NCI-H146 (cell line): Measurements from ENCODE around the gene OCA2.

Source experiments
- DNase-seq: peaks from one replicate; lab custom pipeline; 2025; lab: John Stamatoyannopoulos, UW

Gene OCA2

DNA sequence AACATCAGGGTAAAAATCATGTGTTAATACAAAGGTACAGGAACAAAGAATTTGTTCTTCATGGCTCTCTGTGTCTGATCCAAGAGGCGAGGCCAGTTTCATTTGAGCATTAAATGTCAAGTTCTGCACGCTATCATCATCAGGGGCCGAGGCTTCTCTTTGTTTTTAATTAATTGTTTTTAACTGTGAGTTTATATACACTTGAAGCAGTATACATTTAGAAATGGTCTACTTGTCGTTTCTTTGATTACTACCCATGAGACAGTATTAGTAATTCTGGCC, 21.2 kb upstream of the OCA2 start:
- DNase-seq = no peak

DNA sequence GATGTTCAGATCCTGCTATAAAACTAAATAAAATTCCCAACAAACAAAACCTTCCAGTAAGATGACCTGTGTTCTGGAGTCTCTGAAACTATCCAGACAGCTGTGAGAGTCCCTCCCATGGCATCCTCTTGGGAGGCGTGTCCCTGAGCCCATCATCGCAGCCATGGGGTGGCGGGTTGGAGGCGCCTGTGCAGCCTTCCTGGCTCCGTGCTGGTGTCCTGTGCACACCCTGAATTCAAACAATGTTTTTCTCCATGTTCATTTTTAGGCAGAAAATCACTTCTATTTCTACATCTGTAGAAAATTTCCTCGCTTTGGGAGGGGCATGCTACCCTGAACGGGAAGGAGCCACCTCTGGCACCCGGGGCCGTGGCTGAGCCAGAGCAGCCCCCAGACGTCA, 19.4 kb upstream of the OCA2 start:
- DNase-seq = no peak

DNA sequence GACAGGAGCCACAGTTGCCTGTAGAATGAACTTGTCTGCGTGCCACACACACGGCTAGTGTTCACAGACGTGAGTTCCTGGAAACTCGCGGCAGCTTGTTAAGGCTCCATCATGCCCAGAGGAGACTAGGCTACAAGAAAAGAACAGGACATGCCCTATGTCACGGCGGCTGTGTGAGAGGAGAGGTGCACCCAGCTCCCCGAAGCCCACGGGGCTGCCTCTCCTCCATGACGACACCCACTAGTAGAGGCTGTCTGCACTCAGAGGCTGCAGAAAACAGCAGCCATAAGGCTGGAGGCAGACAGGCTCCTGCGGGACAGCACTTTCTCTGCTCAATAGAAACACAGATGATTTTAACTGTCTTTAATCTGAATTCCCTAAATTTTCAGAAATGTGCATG, 19.0 kb upstream of the OCA2 start:
- no peak for DNase-seq

DNA sequence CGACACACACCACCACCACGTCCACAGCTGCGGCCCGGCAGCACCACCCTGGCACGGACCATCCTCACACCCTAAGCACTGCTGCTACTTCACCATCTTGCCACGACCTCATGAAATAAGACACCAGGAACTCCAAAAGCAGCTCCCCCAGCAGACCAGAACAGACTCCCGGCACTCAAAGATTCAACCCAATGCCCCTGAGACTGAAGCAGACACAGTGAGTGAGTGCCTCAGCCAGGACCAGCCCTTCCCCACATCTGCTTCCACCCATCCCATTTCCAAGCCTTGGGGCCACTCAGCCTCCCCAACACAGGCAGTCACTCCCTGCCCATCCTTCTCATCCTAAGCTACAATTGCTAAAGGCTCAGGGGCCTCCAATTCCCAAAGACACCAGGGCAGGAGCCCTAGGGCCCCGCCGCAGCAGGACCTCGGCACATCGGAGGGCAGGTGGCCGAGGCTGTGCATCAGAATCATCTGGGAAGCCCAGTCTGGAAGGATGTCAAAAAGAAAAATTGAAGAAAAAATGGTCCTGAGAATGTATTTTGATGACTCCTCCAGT, 18.4 kb upstream of the OCA2 start:
- DNase-seq = no peak

DNA sequence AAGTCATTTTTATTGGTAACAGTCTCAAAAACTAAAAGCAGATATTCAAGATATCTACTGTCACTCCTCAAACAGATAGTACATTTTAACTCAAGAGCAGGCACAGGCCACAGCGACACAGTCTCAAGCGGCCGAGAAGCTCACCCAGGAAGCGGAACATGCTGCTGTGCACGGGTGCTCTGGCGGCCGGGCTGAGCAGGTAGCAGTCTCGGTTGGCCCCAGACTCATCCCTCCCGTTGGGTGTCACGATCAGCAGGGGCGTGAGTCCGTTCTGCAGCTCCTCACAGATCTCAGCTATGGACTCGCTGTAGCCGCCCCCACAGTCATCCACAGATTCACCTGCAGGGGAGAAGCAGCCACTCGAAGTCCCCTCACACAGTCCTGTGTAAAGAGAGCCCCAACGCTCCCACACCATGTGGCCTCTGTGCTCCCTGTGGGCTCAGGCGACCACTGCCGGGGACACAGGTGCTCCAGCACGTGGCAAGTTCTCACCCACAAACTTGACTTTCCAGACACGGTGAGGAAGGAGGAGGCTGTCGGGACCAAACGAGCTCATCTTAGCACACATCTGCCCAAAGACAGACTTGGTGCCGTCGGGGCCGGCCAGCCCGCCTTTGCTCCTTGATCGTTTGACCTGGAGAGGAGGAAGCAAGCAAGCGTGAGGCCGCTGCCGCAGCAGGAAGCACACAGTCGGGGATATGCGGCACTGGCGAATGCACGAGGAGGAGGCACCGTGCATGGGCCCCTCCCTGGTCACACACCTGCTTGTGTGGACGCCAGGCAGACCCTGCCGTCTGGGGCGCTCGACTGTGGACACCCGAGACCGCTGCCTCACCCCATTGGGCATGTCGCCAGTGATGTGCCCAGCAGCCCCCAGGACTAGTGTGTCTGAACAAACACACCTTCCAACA, 17.7 kb upstream of the OCA2 start:
- DNase-seq = no peak

DNA sequence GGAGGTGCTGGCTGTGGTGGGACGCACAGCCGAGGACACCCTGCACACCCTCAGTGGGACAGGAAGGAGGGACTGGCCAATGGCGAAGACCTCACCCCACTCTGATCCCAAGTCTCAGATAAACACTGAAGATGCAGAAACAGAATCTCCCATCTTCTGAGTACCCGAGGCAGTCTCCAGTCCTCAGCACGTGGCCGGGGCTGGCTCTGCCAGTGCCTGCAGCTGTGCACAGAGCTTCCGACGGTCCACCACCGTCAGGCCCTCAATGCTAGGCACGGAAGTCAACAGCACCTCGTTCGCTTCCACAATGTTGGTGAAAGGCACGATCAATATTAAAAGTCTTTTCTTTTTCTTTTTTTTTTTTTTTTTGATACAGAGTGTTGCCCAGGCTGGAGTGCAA, 16.8 kb upstream of the OCA2 start:
- DNase-seq = no peak

DNA sequence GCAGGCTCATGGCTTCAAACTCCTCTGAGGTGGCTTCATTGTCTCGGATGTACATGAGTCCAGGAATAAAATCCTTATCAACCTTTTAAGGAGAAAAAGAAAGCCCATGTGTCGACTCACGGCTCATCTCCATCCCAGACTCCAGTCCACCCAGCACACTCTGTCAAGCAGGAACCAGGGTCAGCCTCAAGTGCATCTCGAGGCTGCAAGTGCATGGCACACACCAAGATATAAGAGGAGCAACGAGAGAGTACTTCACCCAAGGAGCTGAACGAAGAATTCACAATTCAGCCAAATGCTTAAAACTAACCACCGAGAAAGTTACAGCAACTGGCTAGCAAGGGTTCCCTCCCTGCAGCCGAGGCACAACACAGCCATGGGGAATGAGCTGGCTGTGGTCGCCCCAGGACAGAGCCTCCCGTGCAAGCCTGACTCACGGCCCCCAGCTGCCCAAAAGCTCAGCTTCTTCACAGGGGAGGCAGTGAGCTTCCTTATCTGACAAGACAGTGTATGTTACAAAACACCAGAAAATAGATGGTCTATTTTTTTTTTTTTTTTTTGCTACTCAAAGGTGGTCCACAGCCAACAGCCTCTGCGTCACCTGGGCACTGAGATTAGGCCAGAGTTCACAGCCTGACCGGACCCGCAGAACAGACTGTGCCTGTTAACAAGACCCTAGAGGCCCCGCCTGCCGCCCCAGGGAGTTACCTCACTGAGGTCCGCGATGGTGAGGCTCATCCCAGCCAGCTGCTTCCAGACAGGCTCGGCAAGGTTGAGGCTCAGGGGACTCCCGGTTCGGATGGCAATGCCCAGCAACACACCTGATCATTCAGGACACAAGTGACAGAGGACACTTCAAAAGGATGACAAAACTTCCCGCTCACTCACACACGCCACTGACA, 15.9 kb upstream of the OCA2 start:
- DNase-seq = no peak

DNA sequence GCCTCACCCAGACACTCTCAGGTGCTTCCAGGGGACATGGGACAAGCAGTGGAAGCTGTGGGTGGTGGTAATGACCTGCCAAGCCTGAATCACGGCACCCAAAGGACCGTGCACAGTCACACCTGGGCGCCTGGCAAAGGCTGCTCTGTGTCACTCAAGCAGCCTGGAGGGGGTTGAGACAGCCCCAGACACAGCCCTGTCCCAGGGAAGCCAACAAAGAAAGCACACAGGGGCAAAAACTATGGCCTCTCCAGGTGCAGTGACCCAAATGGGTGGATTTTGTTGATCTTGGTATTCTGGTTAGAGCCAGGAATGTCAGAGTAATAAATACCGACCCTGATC, 15.0 kb upstream of the OCA2 start:
- no peak for DNase-seq

DNA sequence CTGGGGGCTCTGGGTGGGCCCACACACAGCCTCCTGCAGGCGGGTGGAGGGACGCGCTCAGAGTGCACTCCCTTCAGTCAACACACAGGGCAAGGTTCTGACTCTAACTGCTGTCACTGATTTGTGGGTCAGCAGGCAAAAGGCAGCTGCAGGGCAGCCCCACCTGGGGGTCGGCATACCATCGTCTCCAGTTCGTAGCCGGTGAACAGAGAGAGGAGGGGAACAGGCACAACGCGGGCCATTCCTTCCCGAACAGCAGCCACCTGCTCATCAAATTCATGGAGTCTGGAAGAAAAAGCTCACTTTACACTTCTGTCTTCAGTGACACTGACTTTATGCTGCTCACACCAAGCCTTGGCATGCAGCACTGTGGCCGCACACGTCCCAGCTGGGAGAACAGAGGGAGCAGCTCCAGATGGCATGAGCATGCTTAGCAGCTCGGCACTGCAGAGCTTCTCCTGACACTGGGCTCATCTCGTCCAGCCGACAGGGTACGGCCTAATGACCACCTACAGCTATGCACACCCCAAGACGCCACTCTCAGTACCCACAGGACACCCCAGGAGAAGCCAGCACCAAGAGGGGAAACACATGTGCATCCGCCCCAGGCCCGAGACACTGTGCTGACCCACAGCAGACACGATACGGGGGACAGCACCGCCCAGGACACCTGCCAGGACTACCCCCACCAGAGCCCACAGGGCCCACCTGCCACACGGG, 14.4 kb upstream of the OCA2 start:
- DNase-seq = no peak

DNA sequence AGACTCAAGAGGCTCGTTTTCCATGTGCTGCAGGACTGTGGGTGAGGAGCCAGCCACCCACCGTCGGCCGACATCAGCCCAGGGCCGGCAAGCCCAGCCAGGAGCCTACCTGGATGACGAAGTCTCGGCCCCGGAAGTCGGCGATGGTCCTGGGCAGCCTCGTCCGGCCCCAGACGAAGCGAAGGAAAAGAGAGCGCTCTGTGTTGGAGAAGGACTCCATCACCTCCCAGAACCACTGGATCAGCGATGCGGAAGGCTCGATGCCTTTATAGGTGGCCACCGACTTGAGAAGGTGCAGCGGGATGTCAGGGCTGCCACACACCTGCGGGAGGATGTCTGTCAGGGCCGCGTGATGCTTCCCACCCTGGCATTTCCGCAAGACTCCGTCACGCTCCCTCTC, 13.8 kb upstream of the OCA2 start:
- no peak for DNase-seq

DNA sequence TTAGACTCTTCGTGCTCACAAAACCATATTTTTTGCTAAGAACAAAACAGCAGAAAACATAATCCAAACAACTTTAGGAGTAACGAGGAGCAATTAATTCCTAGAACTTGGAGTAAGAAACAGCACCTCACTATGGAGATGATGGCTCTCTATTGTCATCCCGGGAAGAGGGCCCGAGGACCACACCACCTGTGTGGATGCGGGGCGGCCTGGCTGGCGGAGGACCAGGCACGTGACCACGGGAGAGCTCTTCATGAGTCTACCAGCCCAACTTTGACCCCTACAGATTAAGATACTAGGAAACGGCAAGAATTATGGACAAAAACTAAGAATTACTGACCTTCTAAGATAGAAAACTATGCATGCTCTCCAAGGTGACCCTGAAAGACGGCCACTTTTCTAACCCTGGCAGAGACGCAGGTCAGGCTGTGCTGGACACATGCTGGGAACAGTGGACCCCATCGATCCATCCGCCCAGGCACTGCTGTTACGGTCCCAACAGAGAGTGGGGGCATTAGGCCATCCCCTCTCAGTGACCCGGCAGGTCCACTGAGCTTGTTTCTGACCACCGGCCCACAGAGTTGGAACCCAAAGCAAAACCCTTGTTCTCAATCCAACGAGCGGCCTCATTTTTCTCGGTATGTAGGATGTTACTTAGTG, 13.1 kb upstream of the OCA2 start:
- DNase-seq = no peak

DNA sequence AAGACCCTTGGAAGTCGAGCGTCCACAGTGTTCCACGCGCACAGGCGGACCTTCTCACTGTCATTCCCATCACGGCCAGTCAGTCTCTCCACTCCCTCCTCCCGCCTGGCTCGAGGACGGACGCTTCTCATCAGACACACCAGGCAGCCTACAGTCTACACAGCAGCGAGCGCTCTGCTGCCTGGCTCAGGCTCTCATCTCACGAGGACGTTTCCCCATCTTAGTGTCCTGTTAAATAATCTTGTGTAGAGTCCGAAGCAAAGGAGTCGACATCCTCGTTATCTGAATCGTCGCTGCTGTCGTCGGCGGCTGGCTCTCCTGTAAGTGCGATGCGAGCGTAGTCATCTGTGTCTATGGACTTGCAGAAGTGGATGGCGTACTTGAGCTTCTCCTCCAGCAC, 12.4 kb upstream of the OCA2 start:
- no peak for DNase-seq

DNA sequence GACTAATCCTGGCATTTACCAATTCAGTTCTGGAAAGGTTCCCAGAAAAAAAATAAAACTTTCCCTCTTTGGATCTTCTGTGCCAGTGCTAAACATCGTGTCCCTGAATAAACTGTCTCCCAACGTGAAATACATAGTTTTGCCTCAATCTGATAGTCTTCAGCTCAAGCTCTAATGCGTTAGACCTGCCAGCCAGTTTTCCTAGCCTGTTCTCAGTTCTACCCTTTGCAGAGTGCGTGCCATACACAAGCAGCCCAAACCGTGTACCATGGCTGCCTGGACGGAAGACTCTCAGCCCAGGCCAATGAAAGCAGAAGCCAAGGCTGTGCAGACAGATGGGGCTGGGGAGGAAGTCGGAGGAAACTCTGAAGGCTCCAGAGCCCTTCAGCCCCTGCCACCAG, 11.4 kb upstream of the OCA2 start:
- no peak for DNase-seq

DNA sequence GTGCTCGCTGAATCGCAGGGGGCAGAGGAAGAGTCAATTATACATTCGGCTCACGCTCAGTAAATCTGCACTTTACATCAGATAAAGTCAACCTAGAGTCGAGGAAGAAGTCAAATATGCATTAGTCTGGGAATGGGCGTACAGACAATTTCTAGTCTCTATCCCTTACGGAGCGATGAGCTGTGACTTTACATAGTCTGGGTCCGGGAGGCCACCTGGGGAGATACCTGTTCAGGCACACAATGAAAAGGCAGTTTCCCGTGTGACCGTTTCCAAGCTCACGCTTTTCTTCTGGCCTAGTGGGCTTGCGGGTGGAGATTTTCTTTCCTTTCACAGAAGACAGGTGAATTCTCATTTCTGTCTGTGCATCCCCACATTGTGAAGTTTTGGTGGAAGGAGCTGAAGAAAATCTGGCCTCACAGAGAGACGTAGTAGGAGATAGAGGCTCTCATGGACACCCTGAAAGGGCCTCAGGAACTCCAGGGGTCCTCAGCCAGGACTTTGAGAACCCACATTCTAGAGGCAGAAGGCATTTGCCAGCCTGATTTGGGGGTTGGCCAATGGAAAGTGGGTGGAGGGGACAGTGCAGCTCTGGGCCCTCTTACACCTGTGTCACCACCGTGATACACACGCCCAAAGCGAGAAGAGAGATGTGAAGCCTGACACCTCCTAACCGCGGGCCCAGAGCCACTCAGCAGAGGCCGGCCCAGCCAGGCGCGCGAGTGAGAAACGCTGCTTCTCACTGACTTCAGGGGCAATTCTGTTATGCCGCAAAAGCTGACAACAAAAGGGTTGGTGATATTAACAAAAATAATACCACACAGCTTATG, 10.7 kb upstream of the OCA2 start:
- no peak for DNase-seq

DNA sequence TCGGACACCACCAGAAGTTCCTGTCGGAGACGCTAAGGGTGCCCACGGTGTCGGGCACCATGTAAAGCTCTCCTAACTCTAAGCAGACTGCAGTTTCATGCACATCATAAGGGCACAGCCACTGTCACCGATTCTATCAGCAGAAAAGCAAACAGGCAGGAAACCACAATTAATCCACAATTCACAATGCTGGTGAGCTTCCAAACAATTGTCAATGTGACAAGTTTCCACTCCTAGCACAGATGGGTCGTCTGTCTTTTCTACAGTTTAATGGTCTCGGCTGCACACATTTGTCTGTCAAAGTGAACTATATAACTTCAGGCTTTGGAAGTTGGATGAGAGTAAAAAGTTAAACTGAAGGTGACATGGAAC, 8.8 kb upstream of the OCA2 start:
- no peak for DNase-seq

DNA sequence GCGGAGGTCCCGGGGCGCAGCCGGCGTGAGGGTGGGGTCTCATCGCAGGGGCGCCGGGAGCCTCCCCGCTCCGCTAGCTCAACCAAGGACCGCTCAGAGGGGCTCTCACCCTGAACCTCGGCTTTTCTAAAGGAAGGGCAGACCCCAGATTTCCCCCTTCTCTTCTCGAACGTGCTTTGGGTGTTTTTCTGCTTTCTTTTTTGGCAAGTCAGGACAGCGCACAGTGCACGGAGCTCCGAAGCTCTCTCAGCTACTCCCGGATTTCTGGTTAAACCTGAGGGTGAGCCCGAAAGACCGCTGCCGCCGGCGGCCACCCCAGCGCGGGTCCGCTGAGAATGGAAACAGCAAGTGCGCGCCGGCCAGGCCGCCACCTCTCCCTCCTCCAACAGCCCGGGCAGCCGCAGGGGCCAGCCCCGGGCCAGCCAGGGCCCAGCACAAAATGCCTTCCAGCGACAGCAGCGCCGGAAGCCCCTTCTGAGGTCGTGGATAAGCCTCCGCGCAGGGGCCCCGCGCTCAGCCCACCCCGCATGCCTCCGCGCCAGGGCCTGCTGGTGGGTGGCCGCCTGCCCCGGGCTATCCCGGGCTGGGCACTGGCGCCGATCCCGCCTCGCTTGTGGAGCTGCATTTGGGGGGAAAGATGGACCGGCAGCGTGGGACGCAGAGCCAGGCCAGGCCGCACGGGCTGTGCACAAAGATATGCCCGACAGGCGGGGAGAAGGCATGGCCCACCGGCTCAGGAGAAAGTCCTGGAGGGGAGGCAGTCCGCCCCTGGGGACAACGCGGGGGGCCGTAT, 8.2 kb upstream of the OCA2 start:
- DNase-seq = no peak

DNA sequence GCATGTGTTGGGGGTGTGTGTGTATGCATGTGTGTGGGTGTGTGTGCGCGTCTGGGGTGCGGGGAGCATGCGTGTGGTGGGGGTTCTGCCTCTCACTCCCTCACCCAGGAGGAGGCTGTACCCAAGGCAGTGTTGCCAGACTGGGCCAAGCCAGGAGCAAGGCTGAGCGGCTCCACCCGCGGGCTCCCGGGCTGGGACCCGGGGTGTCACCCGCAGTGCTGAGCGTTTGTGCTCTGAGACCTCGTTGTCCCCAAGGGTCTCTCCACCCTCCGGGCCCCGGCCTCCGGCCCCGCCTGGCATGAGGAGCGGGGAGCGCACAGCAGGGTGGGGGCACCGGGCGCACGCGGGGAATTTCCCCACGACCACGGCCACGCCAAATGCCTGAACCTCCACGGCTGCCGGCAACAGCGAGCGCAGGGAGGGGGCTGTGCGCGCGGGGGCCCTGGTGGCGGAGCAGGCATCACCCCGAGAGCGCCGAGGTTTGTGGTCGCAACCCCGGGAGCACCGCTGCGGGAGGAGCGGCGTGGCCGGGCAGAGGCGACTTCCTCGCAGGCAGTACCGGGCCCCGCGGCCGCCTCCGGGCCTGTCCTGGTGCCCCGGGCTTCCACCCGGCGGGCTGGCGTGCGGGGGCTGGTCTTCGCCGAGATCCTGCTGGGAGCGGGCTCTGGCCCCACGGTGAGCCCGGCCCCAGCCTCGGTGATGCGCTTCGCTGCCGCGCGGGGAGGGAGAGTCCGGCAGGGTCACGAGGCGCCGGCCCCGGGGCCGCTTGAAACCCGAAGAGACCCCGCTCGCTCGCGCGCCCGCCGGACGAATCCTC, 7.4 kb upstream of the OCA2 start:
- no peak for DNase-seq

DNA sequence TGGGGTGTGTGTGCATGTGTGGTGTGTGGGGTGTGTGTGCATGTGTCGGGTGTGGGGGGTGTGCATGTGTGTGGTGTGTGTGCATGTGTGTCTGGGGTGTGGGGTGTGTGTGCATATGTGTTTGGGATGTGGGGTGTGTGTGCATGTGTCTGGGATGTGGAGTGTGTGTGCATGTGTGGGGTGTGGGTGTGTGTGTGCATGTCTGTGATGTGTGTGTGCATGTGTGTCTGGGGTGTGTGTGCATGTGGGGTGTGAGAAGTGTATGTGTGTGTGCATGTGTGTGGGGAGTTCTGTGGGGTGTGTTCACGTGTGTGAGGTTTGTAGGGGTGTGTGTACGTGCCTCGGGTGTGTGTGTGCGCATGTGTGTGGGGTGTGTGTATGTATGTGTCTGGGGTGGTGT, 6.7 kb upstream of the OCA2 start:
- DNase-seq = no peak

DNA sequence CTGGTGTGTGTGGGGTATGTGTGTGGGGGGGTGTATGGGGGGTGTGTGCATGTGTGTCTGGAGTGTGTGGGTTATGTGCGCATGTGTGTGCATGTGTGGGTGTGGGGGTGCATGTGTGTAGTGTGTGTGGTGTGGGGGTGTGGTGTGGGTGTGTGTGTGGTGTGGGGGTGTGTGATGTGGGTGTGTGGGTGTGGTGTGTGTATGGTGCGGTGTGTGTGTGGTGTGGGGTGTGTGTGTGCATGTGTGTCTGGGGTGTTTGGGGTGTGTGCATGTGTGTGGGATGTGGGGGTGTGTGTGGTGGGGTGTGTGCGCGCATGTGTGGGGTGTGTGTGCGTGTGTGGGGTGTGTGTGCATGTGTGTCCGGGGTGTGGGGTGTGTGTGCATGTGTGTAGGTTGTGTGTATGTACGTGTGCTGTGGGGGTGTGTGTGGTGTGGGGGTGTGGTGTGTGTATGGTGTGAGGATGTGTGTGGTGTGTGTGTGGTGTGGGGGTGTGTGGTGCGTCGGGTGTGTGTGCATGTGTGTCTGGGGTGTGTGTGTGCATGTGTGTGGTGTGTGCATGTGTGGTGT, 6.2 kb upstream of the OCA2 start:
- DNase-seq = no peak
